CD8-positive, alpha-beta memory T cell (primary cell): ENCODE data around the gene STPG4. TPM values are rescaled to one million over a fixed set of nuclear protein-coding genes. Genes with fewer than 3 reads are reported as not detected.

Source experiments
- CTCF ChIA-PET: fragments of 350-600 bp; sonication (Branson Sonifier 250); formaldehyde crosslinking; loops from one replicate; lab custom pipeline; 2021; ENCODE audit warnings: antibody characterized with exemption; lab: Charles Lee
- POLR2A ChIA-PET: fragments of 350-600 bp; sonication (Branson Sonifier 250); formaldehyde crosslinking; loops from one replicate; lab custom pipeline; 2021; ENCODE audit warnings: antibody characterized with exemption; lab: Charles Lee
- DNase-seq, 5 donors: peaks; one replicate each; pipeline versions ENCODE4 v3.0.0 to v3.0.0-alpha.2; 2020 to 2022; ENCODE audit warnings: mixed read lengths in 1 of 5
- H3K27ac ChIP-seq: one replicate; pipeline ENCODE4 v1.7.0; 2013; ENCODE audit warnings: low read depth, mild to moderate bottlenecking, low read length, moderate library complexity
- H3K27me3 ChIP-seq: 2 replicates; pipeline ENCODE4 v1.7.0; 2013; ENCODE audit warnings: low read length, mild to moderate bottlenecking; ENCODE audit not compliant: insufficient read depth, poor library complexity, severe bottlenecking
- H3K36me3 ChIP-seq: 2 replicates; pipeline ENCODE4 v1.7.0; 2013; ENCODE audit warnings: mild to moderate bottlenecking, low read length, moderate library complexity; ENCODE audit not compliant: insufficient read depth
- H3K4me1 ChIP-seq: 2 replicates; pipeline ENCODE4 v1.7.0; 2013; ENCODE audit warnings: mild to moderate bottlenecking, low read length, moderate library complexity; ENCODE audit not compliant: insufficient read depth
- H3K4me3 ChIP-seq: 2 replicates; pipeline ENCODE4 v1.7.0; 2013; ENCODE audit warnings: mild to moderate bottlenecking, low read length
- H3K9me3 ChIP-seq: 2 replicates; pipeline ENCODE4 v1.7.0; 2013; ENCODE audit warnings: mild to moderate bottlenecking, low read length
- H3K27ac Mint-ChIP-seq, 8 donors: one replicate each; pipeline ENCODE4 v1.8.0; 2020 to 2021; ENCODE audit warnings: mixed read lengths in 8 of 8, mild to moderate bottlenecking in 6 of 8, inconsistent platforms in 3 of 8, moderate library complexity in 3 of 8
- H3K27me3 Mint-ChIP-seq, 2 donors: one replicate each; pipeline ENCODE4 v1.8.0; 2020 to 2021; ENCODE audit warnings: mixed read lengths in 2 of 2, mild to moderate bottlenecking in 1 of 2, moderate library complexity in 1 of 2
- H3K36me3 Mint-ChIP-seq, 3 donors: one replicate each; pipeline ENCODE4 v1.8.0; 2020 to 2021; ENCODE audit warnings: mixed read lengths in 3 of 3, inconsistent platforms in 1 of 3, mild to moderate bottlenecking in 1 of 3
- H3K4me1 Mint-ChIP-seq, 3 donors: one replicate each; pipeline ENCODE4 v1.8.0; 2020 to 2021; ENCODE audit warnings: mixed read lengths in 3 of 3, inconsistent platforms in 1 of 3, mild to moderate bottlenecking in 1 of 3
- H3K4me3 Mint-ChIP-seq, 7 donors: one replicate each; pipeline ENCODE4 v1.8.0; 2020 to 2021; ENCODE audit warnings: mixed read lengths in 7 of 7, mild to moderate bottlenecking in 6 of 7, moderate library complexity in 4 of 7, inconsistent platforms in 2 of 7
- H3K9me3 Mint-ChIP-seq, 5 donors: one replicate each; pipeline ENCODE4 v1.8.0; 2020 to 2022; ENCODE audit warnings: mixed read lengths in 5 of 5, mild to moderate bottlenecking in 3 of 5, moderate library complexity in 2 of 5, inconsistent platforms in 1 of 5
- polyA plus RNA-seq: library from polyadenylated mRNA; unstranded; fragments of 300-500 nt; fragmentation: Illumina TruSeq; gene quantifications from one replicate; pipeline ENCODE4 v1.2.3, GENCODE V29; 2021
- total RNA-seq, 2 experiments: library from RNA; stranded (reverse); gene quantifications; one replicate each; pipeline ENCODE4 v1.2.3, GENCODE V29; 2021

Gene STPG4
- total and polyA plus RNA-seq, 3 experiments from 2014 or later, result not detected

- Mint-ChIP-seq H3K4me1 (peaks cover 13 to 26% (median 26%) of the 10 kb centered on the region in 3 donors), H3K27me3 (peaks cover 0 to 3% of the 10 kb centered on the region in 2 donors), H3K4me3 (no peak overlapping the region), H3K27ac (peak overlapping the region in 1 of 8 donors; percentile 86), H3K9me3 (no peaks in the 10 kb centered on the region), H3K36me3 (peaks cover 0 to 78% (median 7%) of the 10 kb centered on the region in 3 donors)
- ChIA-PET POLR2A (no interaction called here), CTCF (no interaction called here)
- Histone ChIP-seq H3K4me1 (peaks cover 7% of the 10 kb centered on the region), H3K4me3 (no peak overlapping the region), H3K9me3 (no peaks in the 10 kb centered on the region), H3K27ac (no peak overlapping the region), H3K27me3 (no peaks in the 10 kb centered on the region), H3K36me3 (peaks cover 11% of the 10 kb centered on the region)
- DNase-seq, result no peak
These were observed 91.0 kb downstream of the STPG4 start for GRCh38 chr2:47064106-47064505.

- CTCF ChIA-PET, result no interaction called here
- Histone ChIP-seq H3K36me3 (peaks cover 11% of the 10 kb centered on the region), H3K9me3 (no peaks in the 10 kb centered on the region), H3K4me1 (peaks cover 3% of the 10 kb centered on the region), H3K4me3 (no peak overlapping the region), H3K27ac (no peak overlapping the region), H3K27me3 (no peaks in the 10 kb centered on the region)
- H3K36me3 Mint-ChIP-seq, result peaks cover 0 to 79% (median 7%) of the 10 kb centered on the region in 3 donors
- peaks cover 0 to 3% of the 10 kb centered on the region in 2 donors for H3K27me3 Mint-ChIP-seq
- peaks cover 9 to 22% (median 21%) of the 10 kb centered on the region in 3 donors for H3K4me1 Mint-ChIP-seq
- H3K9me3 Mint-ChIP-seq, result no peaks in the 10 kb centered on the region
- DNase-seq, result no peak
- H3K4me3 Mint-ChIP-seq, result no peak overlapping the region
- peak overlapping the region in 1 of 8 donors; percentile 68 for H3K27ac Mint-ChIP-seq
- POLR2A ChIA-PET, result no interaction called here
These were observed 91.6 kb downstream of the STPG4 start for GRCh38 chr2:47063538-47063930.

- Histone ChIP-seq H3K27me3 (no peaks in the 10 kb centered on the region), H3K27ac (no peak overlapping the region), H3K4me1 (peaks cover 3% of the 10 kb centered on the region), H3K36me3 (peaks cover 11% of the 10 kb centered on the region), H3K9me3 (no peaks in the 10 kb centered on the region), H3K4me3 (no peak overlapping the region)
- ChIA-PET POLR2A (no interaction called here), CTCF (no interaction called here)
- H3K27me3 Mint-ChIP-seq, result peaks cover 0 to 3% of the 10 kb centered on the region in 2 donors
- no peak for DNase-seq
- peaks cover 5 to 16% (median 15%) of the 10 kb centered on the region in 3 donors for H3K4me1 Mint-ChIP-seq
- H3K36me3 Mint-ChIP-seq, result peaks cover 0 to 75% (median 7%) of the 10 kb centered on the region in 3 donors
- no peaks in the 10 kb centered on the region for H3K9me3 Mint-ChIP-seq
- peak overlapping the region in 2 of 8 donors; percentile 55 to 58 for H3K27ac Mint-ChIP-seq
- H3K4me3 Mint-ChIP-seq, result no peak overlapping the region
These were observed 92.2 kb downstream of the STPG4 start for GRCh38 chr2:47062681-47063537.

- CTCF ChIA-PET, result interaction anchor here (0.9 kb wide), 1 partner anchor 10 kb away, joined by 3 read pairs; no protein-coding TSS in a partner anchor
- no peak overlapping the region for H3K4me3 Mint-ChIP-seq
- H3K27me3 Mint-ChIP-seq, result peaks cover 0 to 3% of the 10 kb centered on the region in 2 donors
- no peak for DNase-seq
- H3K4me1 ChIP-seq, result no peaks in the 10 kb centered on the region
- no peaks in the 10 kb centered on the region for H3K9me3 ChIP-seq
- H3K9me3 Mint-ChIP-seq, result no peaks in the 10 kb centered on the region
- no peaks in the 10 kb centered on the region for H3K27me3 ChIP-seq
- H3K36me3 ChIP-seq, result peaks cover 11% of the 10 kb centered on the region
- no peak overlapping the region for H3K27ac ChIP-seq
- POLR2A ChIA-PET, result no interaction called here
- peak overlapping the region in 3 of 8 donors; percentile 16 to 55 (median 26) for H3K27ac Mint-ChIP-seq
- peaks cover 0 to 73% (median 5%) of the 10 kb centered on the region in 3 donors for H3K36me3 Mint-ChIP-seq
- peaks cover 5 to 16% (median 15%) of the 10 kb centered on the region in 3 donors for H3K4me1 Mint-ChIP-seq
- no peak overlapping the region for H3K4me3 ChIP-seq
These were observed 93.0 kb downstream of the STPG4 start for GRCh38 chr2:47061944-47062678.

GRCh38 chr2:47060652-47061170 is 94.4 kb downstream of the STPG4 start:
- Histone ChIP-seq H3K36me3 (peaks cover 11% of the 10 kb centered on the region), H3K4me3 (no peak overlapping the region), H3K27ac (no peak overlapping the region), H3K9me3 (no peaks in the 10 kb centered on the region), H3K4me1 (peaks cover 10% of the 10 kb centered on the region), H3K27me3 (no peaks in the 10 kb centered on the region)
- peaks cover 14 to 20% (median 15%) of the 10 kb centered on the region in 3 donors for H3K4me1 Mint-ChIP-seq
- no peak for DNase-seq
- H3K27ac Mint-ChIP-seq, result peak overlapping the region in 1 of 8 donors; percentile 88
- H3K9me3 Mint-ChIP-seq, result no peaks in the 10 kb centered on the region
- H3K4me3 Mint-ChIP-seq, result no peak overlapping the region
- ChIA-PET POLR2A (no interaction called here), CTCF (no interaction called here)
- peaks cover 0 to 69% (median 5%) of the 10 kb centered on the region in 3 donors for H3K36me3 Mint-ChIP-seq
- H3K27me3 Mint-ChIP-seq, result peaks cover 0 to 3% of the 10 kb centered on the region in 2 donors

- H3K4me1 Mint-ChIP-seq, result peaks cover 14 to 24% (median 17%) of the 10 kb centered on the region in 3 donors
- peaks cover 0 to 3% of the 10 kb centered on the region in 2 donors for H3K27me3 Mint-ChIP-seq
- Histone ChIP-seq H3K27ac (no peak overlapping the region), H3K9me3 (no peaks in the 10 kb centered on the region), H3K27me3 (no peaks in the 10 kb centered on the region), H3K4me1 (peaks cover 10% of the 10 kb centered on the region), H3K36me3 (peaks cover 11% of the 10 kb centered on the region), H3K4me3 (no peak overlapping the region)
- peaks cover 0 to 69% (median 3%) of the 10 kb centered on the region in 3 donors for H3K36me3 Mint-ChIP-seq
- DNase-seq, result no peak
- CTCF ChIA-PET, result no interaction called here
- POLR2A ChIA-PET, result no interaction called here
- H3K4me3 Mint-ChIP-seq, result no peak overlapping the region
- peak overlapping the region in 6 of 8 donors; percentile 48 to 87 (median 80) for H3K27ac Mint-ChIP-seq
- H3K9me3 Mint-ChIP-seq, result no peaks in the 10 kb centered on the region
These were observed 96.8 kb downstream of the STPG4 start for GRCh38 chr2:47058003-47058931.

GRCh38 chr2:47057687-47058002 is 97.5 kb downstream of the STPG4 start:
- ChIA-PET CTCF (no interaction called here), POLR2A (interaction anchor here (0.6 kb wide), 1 partner anchor 122 kb away, joined by 3 read pairs; no protein-coding TSS in a partner anchor)
- Mint-ChIP-seq H3K9me3 (no peaks in the 10 kb centered on the region), H3K27me3 (peaks cover 0 to 3% of the 10 kb centered on the region in 2 donors), H3K4me1 (peaks cover 14 to 24% (median 17%) of the 10 kb centered on the region in 3 donors), H3K36me3 (peaks cover 0 to 68% (median 1%) of the 10 kb centered on the region in 3 donors), H3K4me3 (no peak overlapping the region), H3K27ac (peak overlapping the region in 6 of 8 donors; percentile 79 to 90 (median 82))
- peaks cover 11% of the 10 kb centered on the region for H3K36me3 ChIP-seq
- H3K27me3 ChIP-seq, result no peaks in the 10 kb centered on the region
- no peak overlapping the region for H3K27ac ChIP-seq
- H3K9me3 ChIP-seq, result no peaks in the 10 kb centered on the region
- H3K4me1 ChIP-seq, result peaks cover 10% of the 10 kb centered on the region
- H3K4me3 ChIP-seq, result no peak overlapping the region
- no peak for DNase-seq
